H9 (cell line): ENCODE measurements around the gene MED13L. TPM values are rescaled to one million over a fixed set of nuclear protein-coding genes. Genes with fewer than 3 reads are reported as not detected.
A peak's percentile ranks its signal among the peaks of the same experiment; 100 is the strongest.

Experiments used
- DNase-seq: peaks from one replicate; pipeline ENCODE4 v3.0.0-alpha.2; 2017
- H2AFZ ChIP-seq: one replicate; pipeline ENCODE4 v1.6.1; 2013; ENCODE audit warnings: mild to moderate bottlenecking, low read length, control low read depth, moderate library complexity
- H2AK5ac ChIP-seq: 2 replicates; pipeline ENCODE4 v1.6.1; 2013; ENCODE audit warnings: low read length, control low read depth, mixed read lengths; ENCODE audit not compliant: insufficient read length
- H2BK120ac ChIP-seq: one replicate; pipeline ENCODE4 v1.6.1; 2013; ENCODE audit warnings: low read depth, mild to moderate bottlenecking, low read length, control low read depth, inconsistent platforms; ENCODE audit not compliant: poor library complexity, severe bottlenecking
- H2BK12ac ChIP-seq: 2 replicates; pipeline ENCODE4 v1.6.1; 2013; ENCODE audit warnings: low read length, control low read depth, mixed read lengths, low read depth; ENCODE audit not compliant: insufficient read length
- H2BK15ac ChIP-seq: 2 replicates; pipeline ENCODE4 v1.6.1; 2013; ENCODE audit warnings: low read depth, low read length, control low read depth
- H2BK20ac ChIP-seq: one replicate; pipeline ENCODE4 v1.6.1; 2013; ENCODE audit warnings: low read depth, mild to moderate bottlenecking, low read length, control low read depth, inconsistent platforms; ENCODE audit not compliant: poor library complexity, severe bottlenecking
- H2BK5ac ChIP-seq: 2 replicates; pipeline ENCODE4 v1.6.1; 2013; ENCODE audit warnings: low read length, control low read depth, mixed read lengths; ENCODE audit not compliant: insufficient read length
- H3K14ac ChIP-seq: 2 replicates; pipeline ENCODE4 v1.6.1; 2013; ENCODE audit warnings: low read length, control low read depth; ENCODE audit not compliant: insufficient read depth
- H3K18ac ChIP-seq: 2 replicates; pipeline ENCODE4 v1.6.1; 2013; ENCODE audit warnings: low read depth, mild to moderate bottlenecking, mixed read lengths, low read length, control low read depth; ENCODE audit not compliant: insufficient read length
- H3K23ac ChIP-seq: 2 replicates; pipeline ENCODE4 v1.6.1; 2013; ENCODE audit warnings: low read length, control low read depth, mixed read lengths, low read depth; ENCODE audit not compliant: insufficient read length
- H3K23me2 ChIP-seq: 2 replicates; pipeline ENCODE4 v1.6.1; 2013; ENCODE audit warnings: low read depth, mild to moderate bottlenecking, mixed read lengths, low read length, control low read depth; ENCODE audit not compliant: insufficient read length, poor library complexity, severe bottlenecking
- H3K27ac ChIP-seq: 2 replicates; pipeline ENCODE4 v1.5.1; 2013; ENCODE audit warnings: low read length, control low read depth, mixed read lengths, low read depth; ENCODE audit not compliant: insufficient read length
- H3K27me3 ChIP-seq: 2 replicates; pipeline ENCODE4 v1.6.1; 2013; ENCODE audit warnings: low read length, control low read depth, inconsistent platforms; ENCODE audit not compliant: insufficient read depth
- H3K4ac ChIP-seq: 2 replicates; pipeline ENCODE4 v1.6.1; 2013; ENCODE audit warnings: low read depth, mild to moderate bottlenecking, control low read depth, inconsistent platforms, low read length, moderate library complexity
- H3K4me1 ChIP-seq: 2 replicates; pipeline ENCODE4 v1.6.1; 2013; ENCODE audit warnings: low read length, control low read depth, inconsistent platforms; ENCODE audit not compliant: insufficient read depth
- H3K4me2 ChIP-seq: 2 replicates; pipeline ENCODE4 v1.6.1; 2013; ENCODE audit warnings: low read length, control low read depth, mixed read lengths; ENCODE audit not compliant: insufficient read length, insufficient read depth
- H3K56ac ChIP-seq: 2 replicates; pipeline ENCODE4 v1.6.1; 2013; ENCODE audit warnings: low read depth, mild to moderate bottlenecking, mixed read lengths, low read length, control low read depth; ENCODE audit not compliant: insufficient read length
- H3K79me1 ChIP-seq: 2 replicates; pipeline ENCODE4 v1.6.1; 2013; ENCODE audit warnings: low read depth, mild to moderate bottlenecking, moderate library complexity, low read length, control low read depth, inconsistent platforms; ENCODE audit not compliant: insufficient read depth, poor library complexity, severe bottlenecking
- H3K79me2 ChIP-seq: 2 replicates; pipeline ENCODE4 v1.6.1; 2013; ENCODE audit warnings: low read length, control low read depth, inconsistent platforms; ENCODE audit not compliant: insufficient read depth
- H3K9ac ChIP-seq: 2 replicates; pipeline ENCODE4 v1.6.1; 2013; ENCODE audit warnings: low read length, control low read depth, mixed read lengths; ENCODE audit not compliant: insufficient read length; ENCODE audit errors: extremely low read depth
- H3K9me3 ChIP-seq: one replicate; pipeline ENCODE4 v1.6.1; 2013; ENCODE audit warnings: low read depth, low read length, inconsistent platforms; ENCODE audit not compliant: control insufficient read depth
- H3T11ph ChIP-seq: one replicate; pipeline ENCODE4 v1.6.1; 2013; ENCODE audit warnings: mild to moderate bottlenecking, low read length, control low read depth, inconsistent platforms
- H4K20me1 ChIP-seq: one replicate; pipeline ENCODE4 v1.6.1; 2013; ENCODE audit not compliant: control insufficient read depth, insufficient read length, insufficient read depth
- H4K5ac ChIP-seq: 2 replicates; pipeline ENCODE4 v1.6.1; 2013; ENCODE audit warnings: low read depth, mild to moderate bottlenecking, mixed read lengths, low read length, control low read depth; ENCODE audit not compliant: insufficient read length
- H4K8ac ChIP-seq: replicated peaks from 2 replicates; pipeline ENCODE4 v1.6.1; 2013; ENCODE audit warnings: low read length, control low read depth, mixed read lengths, low read depth; ENCODE audit not compliant: insufficient read length
- H4K91ac ChIP-seq: 2 replicates; pipeline ENCODE4 v1.6.1; 2013; ENCODE audit warnings: low read depth, mild to moderate bottlenecking, moderate library complexity, mixed read lengths, low read length, control low read depth; ENCODE audit not compliant: insufficient read length
- H3K27ac Mint-ChIP-seq, 3 experiments: 2 replicates in 2 of 3; 3 replicates in 1 of 3; pipeline ENCODE4 v1.8.0; 2020 to 2021; ENCODE audit warnings: mixed read lengths in 3 of 3, mild to moderate bottlenecking in 1 of 3, moderate library complexity in 1 of 3
- H3K27me3 Mint-ChIP-seq: 2 replicates; pipeline ENCODE4 v1.8.0; 2021; ENCODE audit warnings: low read depth, mild to moderate bottlenecking, moderate library complexity, mixed read lengths
- H3K36me3 Mint-ChIP-seq, 3 experiments: 2 replicates in 2 of 3; 3 replicates in 1 of 3; pipeline ENCODE4 v1.8.0; 2020 to 2021; ENCODE audit warnings: low read depth in 3 of 3, mixed read lengths in 3 of 3; ENCODE audit not compliant: insufficient read depth in 1 of 3
- H3K4me1 Mint-ChIP-seq, 2 experiments: 2 replicates each; pipeline ENCODE4 v1.8.0; 2020; ENCODE audit warnings: mixed read lengths in 2 of 2
- H3K4me3 Mint-ChIP-seq, 2 experiments: 2 replicates in 1 of 2; 3 replicates in 1 of 2; pipeline ENCODE4 v1.8.0; 2020 to 2021; ENCODE audit warnings: mild to moderate bottlenecking in 2 of 2, mixed read lengths in 2 of 2, moderate library complexity in 1 of 2
- H3K9me3 Mint-ChIP-seq, 2 experiments: 2 replicates in 1 of 2; 3 replicates in 1 of 2; pipeline ENCODE4 v1.8.0; 2020; ENCODE audit warnings: mild to moderate bottlenecking in 2 of 2, mixed read lengths in 2 of 2, moderate library complexity in 1 of 2
- WGBS: extraction: QIAGEN DNeasy Blood & Tissue Kit; methylation state at CpG from one replicate; pipeline ENCODE4 v1.1.7; 2013; ENCODE audit warnings: missing lambda C conversion rate, low lambda C conversion rate, mixed read lengths; ENCODE audit not compliant: insufficient read length; ENCODE audit errors: extremely low coverage; 5-methylcytosine and 5-hydroxymethylcytosine counted together
- total RNA-seq: library from RNA; stranded (reverse); gene quantifications from 2 replicates; pipeline ENCODE4 v1.2.1, GENCODE V29; 2021
- TF ChIP-seq, protein P1 (sequence below): fragments of 200-600 bp; sonication (generic); conservative IDR thresholded peaks from 3 replicates; pipeline ENCODE4 v1.8.0; 2021; ENCODE audit warnings: antibody characterized with exemption, mild to moderate bottlenecking

MED13L gene
- total RNA-seq, 1 experiment from 2014 or later, result 52.4 TPM

DNA sequence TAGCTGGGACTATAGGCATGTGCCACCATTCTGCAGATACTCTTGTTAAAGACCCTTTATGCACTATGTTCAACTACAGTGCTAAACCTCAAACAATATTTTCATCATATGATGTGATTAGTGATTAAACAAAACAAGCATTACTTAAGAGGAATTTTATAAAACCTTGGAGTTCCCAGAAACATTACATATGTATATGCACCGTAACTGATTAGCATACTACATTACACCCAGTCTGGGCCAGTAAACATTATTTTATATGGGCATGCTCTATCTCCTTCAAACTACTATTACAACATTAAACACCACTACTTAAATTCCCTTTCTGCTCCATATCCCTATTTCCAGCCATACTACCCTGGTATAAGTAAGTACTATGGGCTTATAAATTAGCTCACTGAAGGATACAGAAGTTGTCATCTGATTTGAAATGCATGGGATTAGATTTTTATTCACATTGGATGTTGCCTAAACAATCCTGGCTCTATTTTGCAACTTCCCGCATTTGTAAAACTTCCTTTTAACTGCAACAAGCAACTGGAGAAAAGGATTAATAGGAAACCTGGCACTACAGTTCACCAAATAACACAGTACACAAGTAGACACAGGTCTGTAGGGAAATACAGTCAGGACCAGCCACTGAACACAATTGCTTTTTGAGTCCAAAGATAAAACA lies 205.8 kb downstream of the MED13L start:
- Histone ChIP-seq H3K9ac (no peak overlapping the region), H4K8ac (no peak overlapping the region), H3K23ac (no peak overlapping the region), H4K20me1 (no peaks in the 10 kb centered on the region), H3K27ac (no peak overlapping the region), H3K18ac (no peak overlapping the region), H3T11ph (no peak overlapping the region), H2BK120ac (no peak overlapping the region), H3K79me1 (no peaks in the 10 kb centered on the region), H3K4me2 (no peak overlapping the region), H3K56ac (no peak overlapping the region), H3K27me3 (no peaks in the 10 kb centered on the region), H3K79me2 (no peaks in the 10 kb centered on the region), H4K91ac (no peak overlapping the region), H3K14ac (no peak overlapping the region), H3K23me2 (no peaks in the 10 kb centered on the region), H2AFZ (no peak overlapping the region), H3K4me1 (0 out of 2 replicates have a peak, but pooled peaks cover 3% of the 10 kb centered on the region), H2BK15ac (no peak overlapping the region), H2BK20ac (no peak overlapping the region), H2AK5ac (no peak overlapping the region), H4K5ac (no peak overlapping the region), H2BK5ac (no peak overlapping the region), H2BK12ac (no peak overlapping the region), H3K4ac (no peak overlapping the region), H3K9me3 (no peaks in the 10 kb centered on the region)
- H3K27ac Mint-ChIP-seq, result peak overlapping the region in 1 of 3 experiments; percentile 83; a peak in 2 of 7 replicates
- DNase-seq, result no peak
- H3K36me3 Mint-ChIP-seq, result no peaks in the 10 kb centered on the region
- no peaks in the 10 kb centered on the region for H3K27me3 Mint-ChIP-seq
- TF ChIP-seq, protein P1, sequence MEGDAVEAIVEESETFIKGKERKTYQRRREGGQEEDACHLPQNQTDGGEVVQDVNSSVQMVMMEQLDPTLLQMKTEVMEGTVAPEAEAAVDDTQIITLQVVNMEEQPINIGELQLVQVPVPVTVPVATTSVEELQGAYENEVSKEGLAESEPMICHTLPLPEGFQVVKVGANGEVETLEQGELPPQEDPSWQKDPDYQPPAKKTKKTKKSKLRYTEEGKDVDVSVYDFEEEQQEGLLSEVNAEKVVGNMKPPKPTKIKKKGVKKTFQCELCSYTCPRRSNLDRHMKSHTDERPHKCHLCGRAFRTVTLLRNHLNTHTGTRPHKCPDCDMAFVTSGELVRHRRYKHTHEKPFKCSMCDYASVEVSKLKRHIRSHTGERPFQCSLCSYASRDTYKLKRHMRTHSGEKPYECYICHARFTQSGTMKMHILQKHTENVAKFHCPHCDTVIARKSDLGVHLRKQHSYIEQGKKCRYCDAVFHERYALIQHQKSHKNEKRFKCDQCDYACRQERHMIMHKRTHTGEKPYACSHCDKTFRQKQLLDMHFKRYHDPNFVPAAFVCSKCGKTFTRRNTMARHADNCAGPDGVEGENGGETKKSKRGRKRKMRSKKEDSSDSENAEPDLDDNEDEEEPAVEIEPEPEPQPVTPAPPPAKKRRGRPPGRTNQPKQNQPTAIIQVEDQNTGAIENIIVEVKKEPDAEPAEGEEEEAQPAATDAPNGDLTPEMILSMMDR, result no peak
- H3K9me3 Mint-ChIP-seq, result no peaks in the 10 kb centered on the region
- H3K4me3 Mint-ChIP-seq, result no peak overlapping the region
- peaks cover 19 to 22% of the 10 kb centered on the region in 2 experiments for H3K4me1 Mint-ChIP-seq
- no CpG with 5 or more reads among the region's 2 CpGs for WGBS
